HEK293 (cell line): ENCODE measurements around the gene NCAPG2.

Source experiments
- CTCF ChIA-PET: fragments of 350-600 bp; formaldehyde crosslinking; extraction: SDS; loops from one replicate; lab custom pipeline; 2021; ENCODE audit warnings: antibody characterized with exemption; lab: Yijun Ruan, JAX
- POLR2A ChIA-PET: fragments of 300-600 bp; formaldehyde crosslinking; extraction: SDS; loops from one replicate; lab custom pipeline; 2020; ENCODE audit warnings: antibody characterized with exemption, inconsistent platforms; lab: Yijun Ruan, JAX
- H3K27ac ChIP-seq: fragments of 200-500 bp; sonication (Bioruptor generic); 2 replicates; pipeline ENCODE4 v1.5.1; 2014; ENCODE audit warnings: low read depth, low read length, control low read depth, inconsistent platforms; ENCODE audit errors: extremely low read depth
- H3K36me3 ChIP-seq, 2 experiments: fragments of 200-500 bp in 1 of 2; sonication (Bioruptor generic) in 1 of 2; 1 replicate in 1 of 2; 2 replicates in 1 of 2; pipeline ENCODE4 v1.5.1; 2014 to 2017; ENCODE audit warnings: inconsistent platforms in 2 of 2, low read length in 2 of 2; ENCODE audit not compliant: control insufficient read depth in 2 of 2, insufficient read depth in 1 of 2
- H3K4me1 ChIP-seq: fragments of 200-500 bp; sonication (Bioruptor generic); 2 replicates; pipeline ENCODE4 v1.5.1; 2014; ENCODE audit warnings: mild to moderate bottlenecking, low read length, inconsistent platforms; ENCODE audit not compliant: control insufficient read depth, insufficient read depth
- H3K4me3 ChIP-seq: 2 replicates; pipeline ENCODE4 v1.5.1; 2011; ENCODE audit warnings: low read depth, mild to moderate bottlenecking, control low read depth, low read length, moderate library complexity
- H3K9me3 ChIP-seq: fragments of 200-500 bp; sonication (Bioruptor generic); 2 replicates; pipeline ENCODE4 v1.5.1; 2014; ENCODE audit warnings: low read depth, low read length, inconsistent platforms; ENCODE audit not compliant: control insufficient read depth, insufficient read depth
- GLIS1 ChIP-seq: fragments of 450-650 bp; formaldehyde crosslinking; IDR thresholded peaks from 2 replicates; pipeline ENCODE4 v1.5.1; 2016; ENCODE audit warnings: missing biosample characterization, missing genetic modification characterization
- HIC1 ChIP-seq: fragments of 450-650 bp; formaldehyde crosslinking; IDR thresholded peaks from 2 replicates; pipeline ENCODE4 v1.5.1; 2016; ENCODE audit warnings: missing biosample characterization, missing genetic modification characterization
- MEIS1 ChIP-seq: sonication (generic); formaldehyde crosslinking; IDR thresholded peaks from 2 replicates; pipeline ENCODE4 v1.8.1; 2022; ENCODE audit warnings: missing genetic modification reagents, mild to moderate bottlenecking, borderline replicate concordance
- OVOL3 ChIP-seq: fragments of 450-650 bp; formaldehyde crosslinking; IDR thresholded peaks from 2 replicates; pipeline ENCODE4 v1.5.1; 2016; ENCODE audit warnings: missing biosample characterization, missing genetic modification characterization
- PATZ1 ChIP-seq: fragments of 450-650 bp; formaldehyde crosslinking; IDR thresholded peaks from 2 replicates; pipeline ENCODE4 v1.5.1; 2016; ENCODE audit warnings: missing biosample characterization, missing genetic modification characterization
- SALL2 ChIP-seq: fragments of 450-650 bp; formaldehyde crosslinking; IDR thresholded peaks from 2 replicates; pipeline ENCODE4 v1.5.0; 2017; ENCODE audit warnings: missing biosample characterization, mild to moderate bottlenecking, missing genetic modification characterization, borderline replicate concordance
- ZBTB1 ChIP-seq: fragments of 450-650 bp; formaldehyde crosslinking; IDR thresholded peaks from 2 replicates; pipeline ENCODE4 v1.5.1; 2016; ENCODE audit warnings: missing biosample characterization, missing genetic modification characterization
- ZBTB20 ChIP-seq: fragments of 450-650 bp; formaldehyde crosslinking; IDR thresholded peaks from 2 replicates; pipeline ENCODE4 v1.5.1; 2016; ENCODE audit warnings: missing biosample characterization, missing genetic modification characterization
- ZBTB8A ChIP-seq: fragments of 450-650 bp; formaldehyde crosslinking; IDR thresholded peaks from 2 replicates; pipeline ENCODE4 v1.5.1; 2016; ENCODE audit warnings: missing biosample characterization, missing genetic modification characterization
- ZEB2 ChIP-seq: fragments of 450-650 bp; formaldehyde crosslinking; IDR thresholded peaks from 2 replicates; pipeline ENCODE4 v1.5.1; 2016; ENCODE audit warnings: missing biosample characterization, missing genetic modification characterization
- ZNF140 ChIP-seq: fragments of 450-650 bp; formaldehyde crosslinking; IDR thresholded peaks from 2 replicates; pipeline ENCODE4 v1.5.1; 2016; ENCODE audit warnings: missing biosample characterization, missing genetic modification characterization
- ZNF211 ChIP-seq: fragments of 450-650 bp; formaldehyde crosslinking; IDR thresholded peaks from 2 replicates; pipeline ENCODE4 v1.5.1; 2016; ENCODE audit warnings: low read depth, missing biosample characterization, missing genetic modification characterization
- ZNF214 ChIP-seq: fragments of 450-650 bp; formaldehyde crosslinking; IDR thresholded peaks from 2 replicates; pipeline ENCODE4 v1.5.1; 2017; ENCODE audit warnings: missing biosample characterization, mild to moderate bottlenecking, missing genetic modification characterization, borderline replicate concordance
- ZNF311 ChIP-seq: fragments of 450-650 bp; formaldehyde crosslinking; IDR thresholded peaks from 2 replicates; pipeline ENCODE4 v1.5.1; 2017; ENCODE audit warnings: missing biosample characterization, missing genetic modification characterization, borderline replicate concordance
- ZNF404 ChIP-seq: fragments of 450-650 bp; formaldehyde crosslinking; IDR thresholded peaks from 2 replicates; pipeline ENCODE4 v1.5.1; 2017; ENCODE audit warnings: missing biosample characterization, missing genetic modification characterization
- ZNF48 ChIP-seq: fragments of 450-650 bp; formaldehyde crosslinking; IDR thresholded peaks from 2 replicates; pipeline ENCODE4 v1.5.1; 2016; ENCODE audit warnings: missing biosample characterization, missing genetic modification characterization
- ZNF510 ChIP-seq: fragments of 450-650 bp; formaldehyde crosslinking; IDR thresholded peaks from 2 replicates; pipeline ENCODE4 v1.5.1; 2018; ENCODE audit warnings: mild to moderate bottlenecking, missing genetic modification characterization, missing biosample characterization; ENCODE audit not compliant: insufficient replicate concordance
- ZNF610 ChIP-seq: fragments of 450-650 bp; formaldehyde crosslinking; IDR thresholded peaks from 2 replicates; pipeline ENCODE4 v1.5.1; 2016; ENCODE audit warnings: missing biosample characterization, missing genetic modification characterization, borderline replicate concordance
- ZNF654 ChIP-seq: fragments of 450-650 bp; formaldehyde crosslinking; IDR thresholded peaks from 2 replicates; pipeline ENCODE4 v1.5.1; 2016; ENCODE audit warnings: low read depth, missing biosample characterization, missing genetic modification characterization
- ZNF704 ChIP-seq: fragments of 450-650 bp; formaldehyde crosslinking; IDR thresholded peaks from 2 replicates; pipeline ENCODE4 v1.5.1; 2016; ENCODE audit warnings: missing biosample characterization, missing genetic modification characterization
- ZNF76 ChIP-seq: fragments of 450-650 bp; formaldehyde crosslinking; IDR thresholded peaks from 2 replicates; pipeline ENCODE4; 2016; ENCODE audit warnings: low read depth, missing biosample characterization, missing genetic modification characterization, borderline replicate concordance
- ZNF792 ChIP-seq: fragments of 450-650 bp; formaldehyde crosslinking; IDR thresholded peaks from 2 replicates; pipeline ENCODE4 v1.5.1; 2016; ENCODE audit warnings: missing biosample characterization, missing genetic modification characterization
- TF ChIP-seq, protein P1 (sequence below): fragments of 450-650 bp; formaldehyde crosslinking; optimal IDR thresholded peaks from 2 replicates; pipeline ENCODE3; 2016; ENCODE audit warnings: missing biosample characterization, mild to moderate bottlenecking, missing genetic modification characterization

NCAPG2 gene

DNA sequence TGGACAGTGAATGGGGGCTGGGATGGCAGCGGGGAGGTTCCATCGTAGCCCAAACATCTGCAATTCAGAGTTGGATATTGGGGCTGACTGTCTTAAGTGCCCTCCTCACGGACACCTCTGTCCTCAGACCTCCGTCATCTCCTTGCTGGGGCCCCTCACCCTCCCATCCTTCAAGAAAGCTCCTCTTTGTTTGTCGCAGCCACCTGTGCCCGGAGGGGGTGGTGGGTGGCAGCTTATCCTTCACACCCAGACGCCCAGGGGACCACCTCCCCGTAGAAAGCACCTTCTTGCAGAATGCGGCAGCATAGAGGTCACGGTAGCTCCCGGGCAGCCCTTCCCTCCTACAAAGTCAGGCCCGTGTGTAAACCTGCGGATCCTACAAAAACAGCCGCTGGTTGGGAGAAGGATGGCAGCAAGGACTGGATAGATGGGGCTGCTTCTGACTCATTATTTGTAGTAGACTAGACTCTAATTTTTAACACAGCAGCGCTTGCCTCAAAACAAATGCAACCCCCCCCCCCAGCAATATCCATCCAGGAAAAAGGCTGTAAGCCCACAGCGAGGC is 115.6 kb downstream of the NCAPG2 start:
- no peaks in the 10 kb centered on the region for H3K4me1 ChIP-seq
- H3K4me3 ChIP-seq = no peak overlapping the region
- POLR2A ChIA-PET = no interaction called here
- TF ChIP-seq PATZ1 (tag by site-specific recombination) = no peak
- no peak for TF ChIP-seq ZNF792
- TF ChIP-seq GLIS1 (tag by site-specific recombination) = no peak
- no peak for TF ChIP-seq ZNF140 (tag by site-specific recombination)
- TF ChIP-seq MEIS1 = no peak
- no peak for TF ChIP-seq ZNF76 (tag by site-specific recombination)
- TF ChIP-seq, protein P1, sequence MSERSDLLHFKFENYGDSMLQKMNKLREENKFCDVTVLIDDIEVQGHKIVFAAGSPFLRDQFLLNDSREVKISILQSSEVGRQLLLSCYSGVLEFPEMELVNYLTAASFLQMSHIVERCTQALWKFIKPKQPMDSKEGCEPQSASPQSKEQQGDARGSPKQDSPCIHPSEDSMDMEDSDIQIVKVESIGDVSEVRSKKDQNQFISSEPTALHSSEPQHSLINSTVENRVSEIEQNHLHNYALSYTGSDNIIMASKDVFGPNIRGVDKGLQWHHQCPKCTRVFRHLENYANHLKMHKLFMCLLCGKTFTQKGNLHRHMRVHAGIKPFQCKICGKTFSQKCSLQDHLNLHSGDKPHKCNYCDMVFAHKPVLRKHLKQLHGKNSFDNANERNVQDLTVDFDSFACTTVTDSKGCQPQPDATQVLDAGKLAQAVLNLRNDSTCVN (tag by site-specific recombination) = no peak
- TF ChIP-seq ZNF211 (tag by site-specific recombination) = no peak
- no peak for TF ChIP-seq ZBTB20 (tag by site-specific recombination)
- TF ChIP-seq ZNF510 = no peak
- TF ChIP-seq ZNF610 (tag by site-specific recombination) = no peak
- TF ChIP-seq ZNF48 (tag by site-specific recombination) = no peak
- no peak for TF ChIP-seq SALL2 (tag by site-specific recombination)
- no peak for TF ChIP-seq ZBTB1
- TF ChIP-seq ZNF214 = no peak
- no peak for TF ChIP-seq ZNF311 (tag by site-specific recombination)
- TF ChIP-seq ZEB2 = no peak
- no peak for TF ChIP-seq ZBTB8A (tag by site-specific recombination)
- TF ChIP-seq ZNF654 = no peak
- no peaks in the 10 kb centered on the region for H3K9me3 ChIP-seq
- CTCF ChIA-PET = no interaction called here
- no peak overlapping the region for H3K27ac ChIP-seq
- H3K36me3 ChIP-seq = no peaks in the 10 kb centered on the region

DNA sequence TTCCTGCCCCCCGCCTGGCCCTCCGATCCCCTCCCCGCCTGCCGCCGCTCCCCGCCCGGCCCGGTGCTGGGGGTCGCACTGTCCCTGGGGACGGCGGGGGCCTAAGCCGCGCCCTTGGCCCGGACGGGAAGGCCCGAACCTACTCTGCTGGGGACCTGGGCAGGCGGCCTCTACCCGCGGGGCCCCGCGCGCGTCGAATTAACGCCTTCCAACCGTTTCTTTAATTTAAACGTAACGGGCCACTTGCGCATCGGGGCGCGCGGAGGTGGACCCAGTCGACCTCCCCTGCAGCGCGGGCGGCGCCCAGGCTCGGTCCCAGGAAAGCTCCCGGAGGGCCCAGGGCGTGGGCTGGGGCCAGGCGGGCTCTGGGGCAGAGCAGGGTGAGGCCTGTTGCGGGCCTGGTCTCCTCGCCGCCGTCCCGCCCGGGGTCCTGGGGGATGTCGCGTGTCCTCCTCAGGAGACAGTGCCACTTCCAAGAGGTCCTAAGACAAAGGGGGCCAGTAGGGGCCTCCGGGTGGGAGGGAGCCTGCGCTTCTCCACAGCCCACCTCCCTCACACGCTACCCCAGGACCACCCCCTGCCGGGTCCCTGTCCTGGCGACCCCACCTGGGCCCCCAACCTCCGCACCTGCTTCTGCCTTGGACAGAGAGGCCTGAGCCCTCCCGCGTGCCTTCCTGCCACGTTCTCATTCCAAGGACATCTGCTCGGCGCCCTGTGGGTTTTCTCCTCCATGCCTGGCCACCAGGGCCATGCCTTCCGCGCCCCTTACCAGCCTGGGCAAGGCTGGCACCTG is 116.3 kb downstream of the NCAPG2 start:
- ChIA-PET CTCF (no interaction called here), POLR2A (no interaction called here)
- H3K27ac ChIP-seq = no peak overlapping the region
- H3K4me1 ChIP-seq = no peaks in the 10 kb centered on the region
- no peaks in the 10 kb centered on the region for H3K36me3 ChIP-seq
- TF ChIP-seq OVOL3 (tag by site-specific recombination) = no peak
- peak; percentile 30; the same call in 1 of the 2 replicates for TF ChIP-seq HIC1 (tag by site-specific recombination)
- TF ChIP-seq ZNF704 = no peak
- TF ChIP-seq ZNF404 (tag by site-specific recombination) = no peak
- H3K9me3 ChIP-seq = no peaks in the 10 kb centered on the region
- H3K4me3 ChIP-seq = no peak overlapping the region
